WTC11 (cell line): ENCODE data around the gene PIGV. TPM values are rescaled to one million over a fixed set of nuclear protein-coding genes. Genes with fewer than 3 reads are reported as not detected.

Experiments used
- ATAC-seq: fragments of 200-7000 bp; cut with Tn5 transposase; 2 replicates; pipeline ENCODE4 v1.10.0; 2021; ENCODE audit warnings: mild to moderate bottlenecking, moderate library complexity
- CTCF ChIA-PET: fragments of 300-600 bp; sonication (Branson Sonifier 250); formaldehyde crosslinking; loops from one replicate; lab custom pipeline; 2021; ENCODE audit warnings: antibody characterized with exemption; lab: Charles Lee
- POLR2A ChIA-PET: fragments of 350-600 bp; sonication (Branson Sonifier 250); formaldehyde crosslinking; loops from one replicate; lab custom pipeline; 2021; ENCODE audit warnings: antibody characterized with exemption; lab: Charles Lee
- DNase-seq: peaks from one replicate; pipeline ENCODE4 v3.0.0; 2021; ENCODE audit warnings: low spot score
- H3K27ac Mint-ChIP-seq: 2 replicates; pipeline ENCODE4 v1.8.0; 2021; ENCODE audit warnings: mixed read lengths
- H3K27me3 Mint-ChIP-seq: 2 replicates; pipeline ENCODE4 v1.8.0; 2021; ENCODE audit warnings: low read depth, mild to moderate bottlenecking, moderate library complexity, mixed read lengths
- H3K36me3 Mint-ChIP-seq: 2 replicates; pipeline ENCODE4 v1.8.0; 2021; ENCODE audit warnings: mixed read lengths
- H3K4me1 Mint-ChIP-seq: 2 replicates; pipeline ENCODE4 v1.8.0; 2022; ENCODE audit warnings: mixed read lengths
- H3K4me3 Mint-ChIP-seq: 2 replicates; pipeline ENCODE4 v1.8.0; 2021; ENCODE audit warnings: mild to moderate bottlenecking, moderate library complexity, mixed read lengths
- H3K9me3 Mint-ChIP-seq: 2 replicates; pipeline ENCODE4 v1.8.0; 2021; ENCODE audit warnings: mixed read lengths
- ARID4B ChIP-seq: sonication (generic); formaldehyde crosslinking; IDR thresholded peaks from 2 replicates; pipeline ENCODE4 v1.8.0; 2023; ENCODE audit warnings: missing genetic modification reagents, mild to moderate bottlenecking, borderline replicate concordance
- ATF2 ChIP-seq: sonication (generic); formaldehyde crosslinking; IDR thresholded peaks from 2 replicates; pipeline ENCODE4 v1.8.1; 2022; ENCODE audit warnings: low read depth, missing genetic modification reagents, borderline replicate concordance
- ATF3 ChIP-seq: sonication (generic); formaldehyde crosslinking; conservative IDR thresholded peaks from 2 replicates; pipeline ENCODE4 v1.8.1; 2022; ENCODE audit warnings: mild to moderate bottlenecking, missing genetic modification reagents
- ATF6 ChIP-seq: sonication (generic); formaldehyde crosslinking; IDR thresholded peaks from 2 replicates; pipeline ENCODE4 v1.8.1; 2023; ENCODE audit warnings: mild to moderate bottlenecking, missing genetic modification reagents
- E2F1 ChIP-seq: sonication (generic); formaldehyde crosslinking; IDR thresholded peaks from 2 replicates; pipeline ENCODE4 v1.8.0; 2022; ENCODE audit warnings: mild to moderate bottlenecking, missing genetic modification reagents
- E2F5 ChIP-seq: sonication (generic); formaldehyde crosslinking; IDR thresholded peaks from 2 replicates; pipeline ENCODE4 v1.8.1; 2022; ENCODE audit warnings: mild to moderate bottlenecking, moderate library complexity, missing genetic modification reagents
- ELF4 ChIP-seq: sonication (generic); formaldehyde crosslinking; IDR thresholded peaks from 2 replicates; pipeline ENCODE4 v1.8.1; 2022; ENCODE audit warnings: low read depth, mild to moderate bottlenecking, moderate library complexity, missing genetic modification reagents
- ERG ChIP-seq: fragments of 250-450 bp; sonication (Bioruptor Pico); IDR thresholded peaks from 2 replicates; pipeline ENCODE4 v1.8.0; 2021; ENCODE audit warnings: mild to moderate bottlenecking
- FOXK1 ChIP-seq: sonication (generic); formaldehyde crosslinking; IDR thresholded peaks from 2 replicates; pipeline ENCODE4 v1.8.0; 2022; ENCODE audit warnings: mild to moderate bottlenecking, moderate library complexity, missing genetic modification reagents
- GABPB1 ChIP-seq: sonication (generic); formaldehyde crosslinking; IDR thresholded peaks from 2 replicates; pipeline ENCODE4 v1.8.1; 2023; ENCODE audit warnings: mild to moderate bottlenecking, missing genetic modification reagents
- IRF2 ChIP-seq: sonication (generic); formaldehyde crosslinking; IDR thresholded peaks from 2 replicates; pipeline ENCODE4 v1.8.0; 2022; ENCODE audit warnings: low read depth, missing genetic modification reagents, borderline replicate concordance
- JAZF1 ChIP-seq: fragments of 250-450 bp; sonication (Bioruptor Pico); IDR thresholded peaks from 2 replicates; pipeline ENCODE4 v1.9.0; 2021; ENCODE audit warnings: moderate library complexity, mild to moderate bottlenecking, inconsistent platforms
- MAX ChIP-seq: sonication (generic); formaldehyde crosslinking; IDR thresholded peaks from 2 replicates; pipeline ENCODE4 v1.8.0; 2022; ENCODE audit warnings: mild to moderate bottlenecking, missing genetic modification reagents
- TCF7 ChIP-seq: sonication (generic); formaldehyde crosslinking; IDR thresholded peaks from 2 replicates; pipeline ENCODE4 v1.8.0; 2022; ENCODE audit warnings: mild to moderate bottlenecking, low read depth, missing genetic modification reagents, moderate library complexity
- ZMAT4 ChIP-seq: fragments of 250-450 bp; sonication (Bioruptor Pico); IDR thresholded peaks from 2 replicates; pipeline ENCODE4 v1.9.0; 2021; ENCODE audit warnings: mild to moderate bottlenecking
- ZNF121 ChIP-seq: sonication (generic); formaldehyde crosslinking; IDR thresholded peaks from 2 replicates; pipeline ENCODE4 v1.8.0; 2023; ENCODE audit warnings: missing genetic modification reagents
- ZNF416 ChIP-seq: fragments of 250-450 bp; sonication (Bioruptor Pico); IDR thresholded peaks from 2 replicates; pipeline ENCODE4 v1.9.0; 2021; ENCODE audit warnings: mild to moderate bottlenecking, inconsistent platforms
- total RNA-seq: library from RNA; stranded (reverse); gene quantifications from 3 replicates; pipeline ENCODE4 v1.2.3, GENCODE V29; 2021

PIGV gene
- total RNA-seq, 1 experiment from 2014 or later: 15.0 TPM

- no peak for ATAC-seq
- TF ChIP-seq ARID4B (CRISPR knock-in tag) (no peak), ZNF121 (no peak), ATF6 (CRISPR knock-in tag) (no peak), JAZF1 (no peak)
- TF ChIP-seq, all 79 proteins: peak for 0
- ChIA-PET CTCF (interaction anchor here (1.3 to 1.4 kb wide), 3 partner anchors 9 to 32 kb away, joined by 3 to 4 read pairs (median 3); no protein-coding TSS in a partner anchor), POLR2A (no interaction called here)
- H3K27me3 Mint-ChIP-seq: no peaks in the 10 kb centered on the region
- H3K4me3 Mint-ChIP-seq: no peak overlapping the region
- no peaks in the 10 kb centered on the region for H3K9me3 Mint-ChIP-seq
- peaks cover 17% of the 10 kb centered on the region for H3K4me1 Mint-ChIP-seq
- H3K27ac Mint-ChIP-seq: peak overlapping the region; percentile 57; the same call in 1 of the 2 replicates
- DNase-seq: no peak
- peaks cover 35% of the 10 kb centered on the region for H3K36me3 Mint-ChIP-seq
Observed at GRCh38 chr1:26832249-26832960, 44.7 kb downstream of the PIGV start.

GRCh38 chr1:26833432-26834405 is 46.0 kb downstream of the PIGV start:
- H3K4me3 Mint-ChIP-seq: no peak overlapping the region
- no peak overlapping the region for H3K27ac Mint-ChIP-seq
- H3K9me3 Mint-ChIP-seq: no peaks in the 10 kb centered on the region
- POLR2A ChIA-PET: no interaction called here
- peaks cover 2% of the 10 kb centered on the region; the same call in 1 of the 2 replicates for H3K27me3 Mint-ChIP-seq
- CTCF ChIA-PET: interaction anchor here (0.6 to 1.4 kb wide), 3 partner anchors 11 to 34 kb away, joined by 3 to 5 read pairs (median 3); no protein-coding TSS in a partner anchor
- ATAC-seq: no peak
- H3K36me3 Mint-ChIP-seq: peaks cover 44% of the 10 kb centered on the region
- no peak for DNase-seq
- peaks cover 7% of the 10 kb centered on the region for H3K4me1 Mint-ChIP-seq
- TF ChIP-seq ZNF416 (CRISPR knock-in tag) (no peak), GABPB1 (no peak), ELF4 (CRISPR knock-in tag) (no peak), TCF7 (CRISPR knock-in tag) (no peak), ATF3 (CRISPR knock-in tag) (no peak), FOXK1 (no peak), IRF2 (CRISPR knock-in tag) (no peak), JAZF1 (no peak), ATF2 (CRISPR knock-in tag) (no peak), ERG (no peak), MAX (CRISPR knock-in tag) (no peak), E2F1 (CRISPR knock-in tag) (no peak), ZMAT4 (CRISPR knock-in tag) (no peak), E2F5 (no peak)
